ENCODE data around the gene PPM1M.

Gene PPM1M

DNA sequence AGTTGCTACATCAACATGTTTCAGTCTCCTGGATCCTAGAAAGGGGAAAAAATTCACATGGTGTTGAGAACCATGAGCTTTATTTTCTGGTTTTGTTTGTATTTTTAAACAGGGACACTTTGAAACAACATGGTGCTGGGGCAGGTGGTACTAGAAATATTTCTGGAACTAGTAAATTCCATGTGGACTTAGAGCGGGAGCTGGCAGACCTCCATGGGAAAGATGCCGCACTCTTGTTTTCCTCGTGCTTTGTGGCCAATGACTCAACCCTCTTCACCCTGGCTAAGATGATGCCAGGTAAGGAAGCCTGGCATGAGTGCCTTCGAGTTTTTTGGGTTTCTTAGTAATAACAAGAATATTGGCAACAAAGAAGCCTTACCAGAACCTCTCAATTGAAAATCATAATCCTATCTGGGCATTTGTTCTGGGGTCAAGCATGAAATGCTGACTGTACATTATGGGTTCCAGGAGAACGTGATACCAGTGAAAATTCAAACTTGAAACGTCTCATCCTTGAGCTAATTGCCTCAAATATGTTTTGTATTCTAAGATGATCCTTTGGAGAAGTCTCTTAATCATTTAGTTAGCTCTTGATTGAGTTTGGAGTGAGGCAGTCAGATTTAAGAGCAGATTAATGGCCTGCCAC is 39.7 kb upstream of the PPM1M start:
- no peak overlapping the region for H3K4me3 ChIP-seq (ENCODE audit: low read depth, low read length)
- TF ChIP-seq, protein P1, sequence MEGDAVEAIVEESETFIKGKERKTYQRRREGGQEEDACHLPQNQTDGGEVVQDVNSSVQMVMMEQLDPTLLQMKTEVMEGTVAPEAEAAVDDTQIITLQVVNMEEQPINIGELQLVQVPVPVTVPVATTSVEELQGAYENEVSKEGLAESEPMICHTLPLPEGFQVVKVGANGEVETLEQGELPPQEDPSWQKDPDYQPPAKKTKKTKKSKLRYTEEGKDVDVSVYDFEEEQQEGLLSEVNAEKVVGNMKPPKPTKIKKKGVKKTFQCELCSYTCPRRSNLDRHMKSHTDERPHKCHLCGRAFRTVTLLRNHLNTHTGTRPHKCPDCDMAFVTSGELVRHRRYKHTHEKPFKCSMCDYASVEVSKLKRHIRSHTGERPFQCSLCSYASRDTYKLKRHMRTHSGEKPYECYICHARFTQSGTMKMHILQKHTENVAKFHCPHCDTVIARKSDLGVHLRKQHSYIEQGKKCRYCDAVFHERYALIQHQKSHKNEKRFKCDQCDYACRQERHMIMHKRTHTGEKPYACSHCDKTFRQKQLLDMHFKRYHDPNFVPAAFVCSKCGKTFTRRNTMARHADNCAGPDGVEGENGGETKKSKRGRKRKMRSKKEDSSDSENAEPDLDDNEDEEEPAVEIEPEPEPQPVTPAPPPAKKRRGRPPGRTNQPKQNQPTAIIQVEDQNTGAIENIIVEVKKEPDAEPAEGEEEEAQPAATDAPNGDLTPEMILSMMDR (IDR thresholded peaks at IDR 0.05; ENCODE audit: low read depth, low read length, missing control alignments): no peak
- DNase-seq (ENCODE audit: low read depth): peak; percentile 16
- in situ Hi-C loops (cut with HindIII; ENCODE audit: low sequenced_read_pairs): no loop called here

DNA sequence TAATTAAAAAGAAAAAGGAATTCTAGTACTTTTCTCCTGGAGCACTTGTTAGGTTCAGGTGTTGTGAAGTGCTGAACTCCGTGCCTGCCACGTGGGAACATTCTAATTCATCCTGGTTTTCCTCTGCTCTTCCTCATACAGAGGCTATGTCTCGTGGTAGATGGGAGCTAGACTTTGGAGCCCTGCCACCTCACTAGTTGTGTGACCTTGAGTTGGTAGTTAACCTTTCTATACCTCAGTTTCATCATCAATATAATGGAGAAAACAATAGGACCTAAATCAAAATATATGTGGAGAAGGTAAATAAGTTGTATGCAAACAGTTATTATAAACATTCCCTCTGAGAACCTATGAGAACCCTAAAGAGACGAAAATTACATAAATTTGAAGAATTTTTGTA is 37.0 kb upstream of the PPM1M start:
- TF ChIP-seq, protein P1 (IDR thresholded peaks at IDR 0.05; ENCODE audit: low read depth, low read length, missing control alignments): no peak
- H3K4me3 ChIP-seq (ENCODE audit: low read depth, low read length): no peak overlapping the region
- DNase-seq (ENCODE audit: low read depth): no peak
- in situ Hi-C loops (cut with HindIII; ENCODE audit: low sequenced_read_pairs): no loop called here

DNA sequence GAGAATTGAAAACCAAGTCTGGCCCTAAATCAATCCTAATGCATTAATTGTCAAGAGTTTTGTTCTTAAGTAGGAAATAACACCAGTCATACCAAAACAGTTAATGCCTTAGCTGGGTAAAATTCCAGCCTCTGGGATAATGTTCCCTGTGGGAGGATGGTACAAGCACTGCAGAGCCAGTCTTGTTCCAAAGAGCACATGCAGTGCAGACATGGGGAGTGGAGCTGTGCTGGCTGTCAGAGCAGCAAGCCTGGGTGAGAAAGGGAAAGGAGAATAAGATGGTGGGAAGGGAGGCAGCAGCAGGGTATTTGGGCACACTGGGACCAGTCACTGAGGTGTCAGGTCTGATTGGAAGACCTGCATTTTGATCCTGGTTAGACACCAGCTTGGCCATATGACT is 35.5 kb upstream of the PPM1M start:
- no peak overlapping the region for H3K4me3 ChIP-seq (ENCODE audit: low read depth, low read length)
- TF ChIP-seq, protein P1 (IDR thresholded peaks at IDR 0.05; ENCODE audit: low read depth, low read length, missing control alignments): no peak
- no peak for DNase-seq (ENCODE audit: low read depth)
- in situ Hi-C loops (cut with HindIII; ENCODE audit: low sequenced_read_pairs): no loop called here

DNA sequence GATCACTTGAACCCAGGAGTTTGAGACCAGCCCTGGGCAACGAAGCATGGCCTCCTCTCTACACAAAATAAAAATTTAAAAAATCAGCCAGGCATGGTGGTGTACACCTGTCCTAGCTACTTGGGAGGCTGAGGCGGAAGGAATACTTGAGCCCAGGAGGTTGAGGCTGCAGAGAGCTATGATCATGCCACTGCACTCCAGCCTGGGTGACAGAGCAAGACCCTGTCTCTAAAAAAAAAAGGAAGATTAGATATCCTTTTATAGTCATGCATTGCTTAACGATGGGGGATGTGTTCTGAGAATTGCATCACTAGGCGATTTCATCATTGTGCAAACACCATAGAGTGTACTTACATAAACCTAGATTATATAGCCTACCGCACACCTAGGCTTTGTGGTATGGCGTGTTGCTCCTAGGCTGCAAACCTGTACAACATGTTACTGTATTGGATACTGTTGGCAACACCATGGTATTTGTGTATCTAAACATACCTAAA is 35.0 kb upstream of the PPM1M start:
- DNase-seq (ENCODE audit: low read depth): no peak
- no peak overlapping the region for H3K4me3 ChIP-seq (ENCODE audit: low read depth, low read length)
- TF ChIP-seq, protein P1 (IDR thresholded peaks at IDR 0.05; ENCODE audit: low read depth, low read length, missing control alignments): no peak
- in situ Hi-C loops (cut with HindIII; ENCODE audit: low sequenced_read_pairs): no loop called here

DNA sequence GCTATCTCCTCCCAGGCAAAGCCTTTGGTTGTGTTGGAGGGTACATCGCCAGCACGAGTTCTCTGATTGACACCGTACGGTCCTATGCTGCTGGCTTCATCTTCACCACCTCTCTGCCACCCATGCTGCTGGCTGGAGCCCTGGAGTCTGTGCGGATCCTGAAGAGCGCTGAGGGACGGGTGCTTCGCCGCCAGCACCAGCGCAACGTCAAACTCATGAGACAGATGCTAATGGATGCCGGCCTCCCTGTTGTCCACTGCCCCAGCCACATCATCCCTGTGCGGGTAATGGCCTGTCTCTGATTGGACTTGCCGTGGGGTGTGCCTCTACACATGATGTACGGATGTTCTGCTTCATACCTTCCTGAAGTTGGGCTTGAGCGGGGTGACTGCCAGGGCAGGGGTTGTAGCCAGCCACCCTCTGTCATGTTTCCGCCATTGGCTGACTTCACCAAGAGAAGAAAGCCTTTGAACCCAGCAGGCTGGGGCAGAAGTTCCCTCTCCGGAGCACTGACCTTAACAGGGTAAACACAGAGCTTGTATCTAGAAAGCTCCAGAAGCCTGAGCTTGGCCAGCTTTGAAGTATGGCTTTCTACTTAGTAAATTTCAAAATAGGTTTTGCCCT is 34.2 kb upstream of the PPM1M start:
- TF ChIP-seq, protein P1 (IDR thresholded peaks at IDR 0.05; ENCODE audit: low read depth, low read length, missing control alignments): no peak
- in situ Hi-C loops (cut with HindIII; ENCODE audit: low sequenced_read_pairs): no loop called here
- H3K4me3 ChIP-seq (ENCODE audit: low read depth, low read length): no peak overlapping the region
- DNase-seq (ENCODE audit: low read depth): no peak

DNA sequence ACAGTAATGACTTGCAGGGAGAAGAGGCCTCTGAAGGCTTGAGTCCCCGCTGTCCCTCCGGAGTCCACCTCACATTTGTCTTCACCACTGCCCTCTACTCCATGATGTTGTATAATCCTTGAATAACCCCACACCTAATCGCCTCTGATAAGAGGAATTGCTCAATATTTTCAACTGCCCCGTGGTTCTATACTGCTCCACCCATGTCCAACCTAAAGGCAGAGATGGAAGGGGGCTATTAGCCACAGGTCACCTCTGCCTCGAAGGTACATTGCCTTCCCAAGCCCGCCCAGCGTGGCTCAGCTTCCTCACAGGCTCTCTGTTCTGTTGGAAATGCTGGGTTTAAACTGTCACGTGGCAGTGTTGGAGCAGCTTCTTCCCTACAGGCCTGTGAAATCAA is 32.6 kb upstream of the PPM1M start:
- no peak overlapping the region for H3K4me3 ChIP-seq (ENCODE audit: low read depth, low read length)
- in situ Hi-C loops (cut with HindIII; ENCODE audit: low sequenced_read_pairs): no loop called here
- DNase-seq (ENCODE audit: low read depth): no peak
- TF ChIP-seq, protein P1 (IDR thresholded peaks at IDR 0.05; ENCODE audit: low read depth, low read length, missing control alignments): no peak
